GM10266 (cell line): ENCODE measurements around the gene PTH1R.

Experiments used
- DNase-seq: peaks from one replicate; pipeline ENCODE4 v3.0.0; 2012; ENCODE audit errors: extremely low spot score
- CTCF ChIP-seq: IDR thresholded peaks from 2 replicates; pipeline ENCODE4 v1.5.1; 2012; ENCODE audit warnings: mild to moderate bottlenecking, low read depth; ENCODE audit not compliant: control insufficient read depth, insufficient read depth; ENCODE audit errors: missing control alignments

PTH1R gene

GRCh38 chr3:46891132-46891531 lies 13.6 kb downstream of the PTH1R start:
- no peak for TF ChIP-seq CTCF
- DNase-seq: no peak

- DNase-seq: no peak
- TF ChIP-seq CTCF: no peak
Observed at GRCh38 chr3:46892285-46893145, 15.0 kb downstream of the PTH1R start.

GRCh38 chr3:46893146-46893748 lies 15.7 kb downstream of the PTH1R start:
- TF ChIP-seq CTCF: no peak
- DNase-seq: no peak

GRCh38 chr3:46893763-46894162 lies 16.2 kb downstream of the PTH1R start:
- no peak for TF ChIP-seq CTCF
- DNase-seq: no peak

GRCh38 chr3:46894256-46894655 lies 16.7 kb downstream of the PTH1R start:
- no peak for TF ChIP-seq CTCF
- DNase-seq: no peak

- TF ChIP-seq CTCF: peak; percentile 84
- peak; percentile 87 for DNase-seq
Observed at GRCh38 chr3:46895204-46895660, 17.7 kb downstream of the PTH1R start.

- DNase-seq: no peak
- no peak for TF ChIP-seq CTCF
Observed at GRCh38 chr3:46895761-46896160, 18.2 kb downstream of the PTH1R start.
